Melanocyte of skin (primary cell): Measurements from ENCODE around the gene PISD. TPM values are rescaled to one million over a fixed set of nuclear protein-coding genes. Genes with fewer than 3 reads are reported as not detected.

Experiments
- total RNA-seq, 2 donors: library from RNA; depleted of rRNA; stranded (reverse); fragments of >200 nt; gene quantifications; 2 replicates each; pipeline ENCODE4 v1.2.3, GENCODE V29; 2012

PISD gene
- 10 to 100 TPM; 32.0 to 39.6 TPM for total RNA-seq

GRCh38 chr22:31661851-31662667 lies at the start of gene PISD:
TSS of gene PISD (minus strand) at chr22:31662215. CDS start at chr22:31662208, 7 bp downstream.

Other genes with a start within 250 kb of the PISD start
- 10 to 100 TPM in 1 of 2 donors, 1 to 10 TPM in 1; 8.3 to 12.0 TPM for gene EIF4ENIF1, start 172.4 kb downstream of the PISD start, total RNA-seq
- 10 to 100 TPM; 15.8 to 22.0 TPM for gene SFI1, start 165.7 kb downstream of the PISD start, total RNA-seq
- gene PRR14L, start 87.9 kb upstream of the PISD start, total RNA-seq: 10 to 100 TPM; 30.6 to 33.6 TPM
- 10 to 100 TPM in 1 of 2 donors, 1 to 10 TPM in 1; 10.0 to 15.0 TPM for gene DEPDC5, start 91.8 kb upstream of the PISD start, total RNA-seq